GM12892 (cell line): ENCODE measurements around the gene NDUFS1.
A peak's percentile ranks its signal among the peaks of the same experiment; 100 is the strongest.
"Not testable (repeated sequence)": the region's sequence is repeated elsewhere in the genome, so short reads cannot be mapped to it uniquely, and the experiment has no call there.

Source experiments
- DNase-seq: peaks from one replicate; pipeline ENCODE4 v3.0.0; 2011; ENCODE audit not compliant: insufficient read length
- FAIRE-seq: peaks from 2 replicates; lab custom pipeline; 2011; peaks lifted over from hg19 to GRCh38; lab: Jason Lieb, UNC
- POLR2A ChIP-seq: IDR thresholded peaks from 2 replicates; pipeline ENCODE4 v1.6.1; 2011; ENCODE audit warnings: low read depth, low read length, control low read depth
- POLR2AphosphoS5 ChIP-seq: IDR thresholded peaks from 2 replicates; pipeline ENCODE4 v1.6.1; 2011; ENCODE audit warnings: low read depth, low read length, control low read depth
- TAF1 ChIP-seq: IDR thresholded peaks from 2 replicates; pipeline ENCODE4 v1.6.1; 2011; ENCODE audit warnings: low read depth, mild to moderate bottlenecking, control low read depth, low read length, borderline replicate concordance

Gene NDUFS1

GRCh38 chr2:206160125-206160806 is 1.0 kb upstream of the NDUFS1 start:
- TF ChIP-seq POLR2AphosphoS5 (peak; percentile 7; the same call in 1 of the 2 replicates), POLR2A (no peak)
- FAIRE-seq (peak; percentile 44), DNase-seq (peak; percentile 52)

DNA sequence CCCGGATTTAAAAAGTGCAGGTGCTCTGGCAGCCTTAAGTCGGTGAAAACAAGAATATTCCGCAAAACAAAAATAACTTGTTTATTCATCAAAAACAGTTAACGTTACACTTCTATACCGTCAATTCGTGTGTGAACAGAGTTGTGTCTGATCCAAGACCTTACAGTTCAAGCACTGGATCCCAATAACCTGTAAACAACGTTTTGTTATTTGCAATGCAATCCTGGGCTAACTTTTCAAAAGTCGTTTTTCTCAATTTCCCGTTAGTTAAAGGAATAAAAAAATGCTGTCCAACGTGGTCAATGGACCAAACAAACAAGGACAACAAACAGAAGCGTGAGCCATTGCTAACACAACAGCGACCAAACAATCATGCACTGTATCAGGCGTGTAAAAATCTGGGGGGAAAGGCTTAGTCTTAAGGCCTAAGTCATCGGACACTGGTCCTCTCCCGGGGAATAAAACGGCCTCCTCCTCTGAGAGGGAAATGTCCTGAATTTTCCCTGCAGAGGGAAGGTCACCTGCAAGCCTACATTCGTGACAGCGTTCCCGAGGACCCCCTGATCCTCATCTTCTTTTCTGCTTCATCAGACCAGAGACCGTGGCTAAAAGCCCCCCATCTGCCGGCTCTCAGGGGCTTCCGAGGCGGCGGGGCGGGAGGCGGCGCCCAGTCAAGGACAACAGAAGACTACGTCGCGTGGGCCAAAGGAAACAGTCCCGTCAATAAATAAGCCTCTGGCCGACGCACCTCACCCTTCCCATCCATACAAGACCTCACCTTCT is 490 bp downstream of the NDUFS1 start:
- TF ChIP-seq TAF1 (no peak), POLR2A (no peak), POLR2AphosphoS5 (no peak)
- FAIRE-seq (no peak), DNase-seq (no peak)

DNA sequence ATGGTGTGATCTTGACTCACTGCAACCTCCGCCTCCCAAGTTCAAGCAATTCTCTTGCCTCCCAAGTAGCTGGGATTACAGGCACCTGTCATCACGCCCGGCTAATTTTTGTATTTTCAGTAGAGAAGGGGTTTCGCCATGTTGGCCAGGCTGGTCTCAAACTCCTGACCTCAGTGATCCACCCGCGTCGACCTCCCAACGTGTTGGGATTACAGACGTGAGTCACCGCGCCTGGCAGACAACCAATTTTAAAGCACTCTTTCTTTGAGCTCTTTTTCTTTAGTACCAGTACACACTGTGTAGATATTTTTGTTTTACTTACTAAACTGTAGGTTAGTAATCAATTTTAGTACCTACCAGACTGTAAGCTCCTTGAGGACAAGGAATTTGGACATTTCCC is 2.2 kb downstream of the NDUFS1 start:
- DNase-seq, FAIRE-seq: not testable (repeated sequence)

GRCh38 chr2:206154197-206154596 is 5.0 kb downstream of the NDUFS1 start:
- FAIRE-seq (peak; percentile 33), DNase-seq (no peak)
- TF ChIP-seq TAF1: no peak
- TF ChIP-seq POLR2AphosphoS5: no peak
- no peak for TF ChIP-seq POLR2A

DNA sequence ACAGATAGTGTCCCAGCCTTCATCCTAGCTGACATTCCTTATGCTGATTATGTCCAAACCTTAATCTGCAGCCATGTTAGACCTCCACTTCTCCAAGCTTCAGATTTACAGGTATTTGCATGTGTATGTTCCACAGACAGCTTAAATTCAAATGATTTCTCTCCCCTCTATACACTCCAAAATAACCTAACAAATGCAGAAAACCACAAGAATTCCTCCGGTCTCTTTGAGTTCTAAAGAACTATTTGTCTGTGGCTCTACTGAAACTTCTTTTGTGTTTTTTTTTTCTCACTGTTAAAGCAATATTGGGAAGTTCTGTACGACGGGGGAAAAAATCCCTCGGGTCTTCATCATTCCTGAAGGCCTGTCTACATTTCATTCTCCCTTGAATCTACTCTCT is 8.6 kb downstream of the NDUFS1 start:
- FAIRE-seq: no peak
- TF ChIP-seq POLR2AphosphoS5 (no peak), TAF1 (no peak), POLR2A (no peak)
- no peak for DNase-seq

DNA sequence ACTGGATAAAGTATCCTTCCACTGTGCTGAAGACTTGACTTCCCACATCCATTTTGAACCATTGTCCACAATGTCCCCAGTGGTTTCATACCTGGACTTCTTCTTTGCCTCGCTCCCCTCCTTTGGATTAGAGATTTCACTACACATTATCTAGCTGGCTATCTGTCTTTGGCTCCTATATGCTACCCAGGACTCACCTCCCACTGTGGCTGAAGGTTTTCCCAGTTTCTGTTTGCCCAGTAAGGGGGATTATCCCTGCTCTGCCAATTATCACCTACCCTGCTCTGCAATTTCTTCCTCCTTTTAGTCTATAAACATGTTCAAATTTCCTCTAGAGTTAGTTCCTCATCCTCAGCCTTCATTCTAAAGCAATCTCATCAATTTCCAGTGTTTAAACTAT is 9.1 kb downstream of the NDUFS1 start:
- FAIRE-seq (no peak), DNase-seq (no peak)
- no peak for TF ChIP-seq TAF1
- TF ChIP-seq POLR2A: no peak
- no peak for TF ChIP-seq POLR2AphosphoS5

DNA sequence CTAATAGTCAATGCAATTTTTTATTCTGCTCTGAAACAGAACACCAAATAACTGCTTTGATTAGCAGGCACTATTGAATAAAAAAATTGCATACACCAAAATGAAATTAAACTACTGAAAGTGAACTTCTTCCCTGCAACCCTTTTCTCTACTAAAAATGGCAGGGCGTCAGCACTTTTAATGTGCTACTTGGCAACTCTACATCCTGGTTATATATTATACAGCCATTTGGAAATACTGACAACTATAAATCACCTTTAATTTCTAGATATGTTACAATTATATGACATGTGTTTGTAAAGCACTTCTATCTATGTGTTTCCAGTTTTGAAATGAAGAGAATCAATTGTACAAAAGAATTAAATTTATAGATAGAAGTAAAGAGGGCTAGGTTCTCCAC is 9.9 kb downstream of the NDUFS1 start:
- no peak for DNase-seq
- TF ChIP-seq POLR2A: no peak
- TF ChIP-seq POLR2AphosphoS5: no peak
- no peak for TF ChIP-seq TAF1
- no peak for FAIRE-seq

DNA sequence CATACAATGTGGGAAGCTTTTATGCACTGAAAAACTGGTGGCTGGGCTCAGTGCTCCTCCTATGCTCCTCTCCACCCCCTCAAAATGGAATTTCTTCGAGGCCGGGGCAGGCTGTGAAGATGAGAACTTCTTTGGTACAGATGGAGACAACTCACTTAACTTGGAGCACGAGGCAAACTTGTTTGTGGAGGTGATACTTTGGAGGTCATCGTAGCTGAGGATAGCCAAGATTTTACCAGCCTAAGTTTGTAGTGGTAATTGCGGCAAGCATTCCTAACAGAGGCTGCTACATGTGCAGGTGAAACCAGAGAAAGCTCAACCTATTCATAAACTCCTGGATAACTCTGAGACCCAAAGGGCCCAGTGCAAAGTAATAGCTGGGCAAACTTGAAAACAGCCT is 13.6 kb downstream of the NDUFS1 start:
- DNase-seq (no peak), FAIRE-seq (no peak)
- TF ChIP-seq POLR2A (no peak), POLR2AphosphoS5 (no peak)

DNA sequence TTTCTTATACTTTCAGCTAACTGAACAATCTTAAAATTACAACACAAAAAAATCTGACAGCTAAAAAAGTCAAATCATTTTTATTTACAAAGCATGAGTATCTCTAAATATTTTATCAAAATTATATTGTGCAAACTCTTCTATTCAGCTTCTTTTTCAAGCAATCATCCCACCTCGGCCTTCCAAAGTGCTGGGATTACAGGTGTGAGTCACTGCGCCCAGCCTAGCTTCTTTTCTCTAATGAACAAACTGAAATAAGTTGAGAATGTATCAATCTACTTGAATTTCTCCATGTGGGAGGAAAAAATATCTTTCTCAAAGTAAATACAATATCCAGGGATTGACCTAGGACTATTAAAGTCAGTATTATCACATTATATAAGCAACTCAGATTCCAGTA is 14.9 kb downstream of the NDUFS1 start:
- no peak for FAIRE-seq
- DNase-seq: no peak
- TF ChIP-seq POLR2A (no peak), TAF1 (no peak), POLR2AphosphoS5 (no peak)

- TF ChIP-seq POLR2AphosphoS5 (no peak), TAF1 (no peak), POLR2A (no peak)
- DNase-seq (no peak), FAIRE-seq (no peak)
Observed at GRCh38 chr2:206143451-206143850, 15.8 kb downstream of the NDUFS1 start.

GRCh38 chr2:206127656-206128055 is 31.6 kb downstream of the NDUFS1 start:
- FAIRE-seq: no peak
- TF ChIP-seq POLR2AphosphoS5: no peak
- no peak for TF ChIP-seq POLR2A
- TF ChIP-seq TAF1: no peak
- DNase-seq: no peak

GRCh38 chr2:206125901-206126300 is 33.3 kb downstream of the NDUFS1 start:
- DNase-seq (no peak), FAIRE-seq (no peak)
- TF ChIP-seq POLR2A: no peak
- TF ChIP-seq TAF1: no peak
- no peak for TF ChIP-seq POLR2AphosphoS5

- not testable (repeated sequence) for DNase-seq, FAIRE-seq
Observed at GRCh38 chr2:206122569-206122968, 36.7 kb downstream of the NDUFS1 start.
